ENCODE results near the gene EYS. TPM values are rescaled to one million over a fixed set of nuclear protein-coding genes. Genes with fewer than 3 reads are reported as not detected.

The EYS gene
- total RNA-seq, 1 experiment from 2014 or later, result 1.5 TPM

GRCh38 chr6:63734923-63735322, 1972.1 kb downstream of the EYS start:
- DNase-seq (ENCODE audit: unreplicated experiment), result no peak
- intact Hi-C loops (cut with micrococcal nuclease), result no loop called here
- Mint-ChIP-seq H3K4me3 (ENCODE audit: unreplicated experiment) (no peak overlapping the region), H3K9me3 (ENCODE audit: unreplicated experiment) (peaks cover 7% of the 10 kb centered on the region), H3K27me3 (ENCODE audit: insufficient read depth, unreplicated experiment) (no peaks in the 10 kb centered on the region), H3K27ac (ENCODE audit: low read depth, unreplicated experiment) (no peak overlapping the region), H3K36me3 (ENCODE audit: insufficient read depth, unreplicated experiment) (peaks cover 12% of the 10 kb centered on the region), H3K4me1 (ENCODE audit: insufficient read depth, unreplicated experiment) (peaks cover 22% of the 10 kb centered on the region)
- ChIA-PET CTCF (no interaction called here), POLR2A (no interaction called here)
- BruUV-seq (replicated peaks), result no TSS peak
- TF ChIP-seq CTCF (IDR thresholded peaks at IDR 0.05; ENCODE audit: unreplicated experiment), result no peak

GRCh38 chr6:63732336-63732735, 1974.7 kb downstream of the EYS start:
- intact Hi-C loops (cut with micrococcal nuclease), result no loop called here
- BruUV-seq (replicated peaks), result no TSS peak
- peaks cover 7% of the 10 kb centered on the region for H3K36me3 Mint-ChIP-seq (ENCODE audit: insufficient read depth, unreplicated experiment)
- CTCF ChIA-PET, result interaction anchor here (1.2 kb wide), 1 partner anchor 380 kb away, joined by 4 read pairs; no protein-coding TSS in a partner anchor
- H3K9me3 Mint-ChIP-seq (ENCODE audit: unreplicated experiment), result peaks cover 7% of the 10 kb centered on the region
- H3K4me1 Mint-ChIP-seq (ENCODE audit: insufficient read depth, unreplicated experiment), result peaks cover 22% of the 10 kb centered on the region
- H3K27me3 Mint-ChIP-seq (ENCODE audit: insufficient read depth, unreplicated experiment), result no peaks in the 10 kb centered on the region
- TF ChIP-seq CTCF (IDR thresholded peaks at IDR 0.05; ENCODE audit: unreplicated experiment), result no peak
- H3K4me3 Mint-ChIP-seq (ENCODE audit: unreplicated experiment), result no peak overlapping the region
- POLR2A ChIA-PET, result interaction anchor here (0.7 to 1.8 kb wide), 6 partner anchors 8 to 152 kb away, joined by 3 to 6 read pairs (median 4); partner anchors contain the start of gene PHF3
- peak; percentile 37 for DNase-seq (ENCODE audit: unreplicated experiment)
- H3K27ac Mint-ChIP-seq (ENCODE audit: low read depth, unreplicated experiment), result peak overlapping the region; percentile 43

GRCh38 chr6:63731930-63732329, 1975.1 kb downstream of the EYS start:
- H3K4me1 Mint-ChIP-seq (ENCODE audit: insufficient read depth, unreplicated experiment), result peaks cover 22% of the 10 kb centered on the region
- POLR2A ChIA-PET, result interaction anchor here (0.7 to 1.8 kb wide), 6 partner anchors 9 to 152 kb away, joined by 3 to 6 read pairs (median 4); partner anchors contain the start of gene PHF3

GRCh38 chr6:63730311-63730710, 1976.7 kb downstream of the EYS start:
- no peak for TF ChIP-seq CTCF (IDR thresholded peaks at IDR 0.05; ENCODE audit: unreplicated experiment)
- BruUV-seq (replicated peaks), result no TSS peak
- Mint-ChIP-seq H3K27me3 (ENCODE audit: insufficient read depth, unreplicated experiment) (no peaks in the 10 kb centered on the region), H3K4me1 (ENCODE audit: insufficient read depth, unreplicated experiment) (peaks cover 22% of the 10 kb centered on the region), H3K27ac (ENCODE audit: low read depth, unreplicated experiment) (no peak overlapping the region), H3K9me3 (ENCODE audit: unreplicated experiment) (peaks cover 1% of the 10 kb centered on the region), H3K36me3 (ENCODE audit: insufficient read depth, unreplicated experiment) (peaks cover 6% of the 10 kb centered on the region), H3K4me3 (ENCODE audit: unreplicated experiment) (no peak overlapping the region)
- ChIA-PET POLR2A (no interaction called here), CTCF (interaction anchor here (1.1 kb wide), 1 partner anchor 378 kb away, joined by 3 read pairs; no protein-coding TSS in a partner anchor)
- no peak for DNase-seq (ENCODE audit: unreplicated experiment)
- intact Hi-C loops (cut with micrococcal nuclease), result no loop called here

More at GRCh38 chr6:63731930-63732329, 1975.1 kb downstream of the EYS start:
- no peak for DNase-seq (ENCODE audit: unreplicated experiment)
- intact Hi-C loops (cut with micrococcal nuclease), result no loop called here
- no peak overlapping the region for H3K4me3 Mint-ChIP-seq (ENCODE audit: unreplicated experiment)
- peaks cover 6% of the 10 kb centered on the region for H3K36me3 Mint-ChIP-seq (ENCODE audit: insufficient read depth, unreplicated experiment)
- H3K9me3 Mint-ChIP-seq (ENCODE audit: unreplicated experiment), result peaks cover 7% of the 10 kb centered on the region
- no peaks in the 10 kb centered on the region for H3K27me3 Mint-ChIP-seq (ENCODE audit: insufficient read depth, unreplicated experiment)
- peak overlapping the region; percentile 43 for H3K27ac Mint-ChIP-seq (ENCODE audit: low read depth, unreplicated experiment)
- BruUV-seq (replicated peaks), result no TSS peak
- TF ChIP-seq CTCF (IDR thresholded peaks at IDR 0.05; ENCODE audit: unreplicated experiment), result no peak
- CTCF ChIA-PET, result interaction anchor here (1.2 kb wide), 1 partner anchor 379 kb away, joined by 4 read pairs; no protein-coding TSS in a partner anchor

Measured in MCF 10A (cell line).